GM10847 (cell line): ENCODE results near the gene FSTL5.

Experiments used
- POLR2A ChIP-seq: IDR thresholded peaks from 2 replicates; pipeline ENCODE4 v1.6.1; 2011; ENCODE audit not compliant: insufficient read length; ENCODE audit errors: extremely low read depth

Gene FSTL5

GRCh38 chr4:161382655-161383054 is 781.1 kb downstream of the FSTL5 start:
- TF ChIP-seq POLR2A, result no peak

- no peak for TF ChIP-seq POLR2A
Measured at GRCh38 chr4:161376275-161376674, 787.5 kb downstream of the FSTL5 start.

- TF ChIP-seq POLR2A, result no peak
Measured at GRCh38 chr4:161364681-161365080, 799.1 kb downstream of the FSTL5 start.

- no peak for TF ChIP-seq POLR2A
Measured at GRCh38 chr4:161360982-161361381, 802.8 kb downstream of the FSTL5 start.

- TF ChIP-seq POLR2A, result no peak
Measured at GRCh38 chr4:161359491-161359890, 804.3 kb downstream of the FSTL5 start.

GRCh38 chr4:161356351-161356750 is 807.4 kb downstream of the FSTL5 start:
- TF ChIP-seq POLR2A, result no peak

GRCh38 chr4:161350946-161351345 is 812.9 kb downstream of the FSTL5 start:
- TF ChIP-seq POLR2A, result no peak

GRCh38 chr4:161345741-161346140 is 818.1 kb downstream of the FSTL5 start:
- no peak for TF ChIP-seq POLR2A

GRCh38 chr4:161343569-161343950 is 820.2 kb downstream of the FSTL5 start:
- no peak for TF ChIP-seq POLR2A

- TF ChIP-seq POLR2A, result no peak
Measured at GRCh38 chr4:161342881-161343568, 820.8 kb downstream of the FSTL5 start.

- TF ChIP-seq POLR2A, result no peak
Measured at GRCh38 chr4:161336621-161337020, 827.2 kb downstream of the FSTL5 start.

GRCh38 chr4:161336016-161336530 is 827.7 kb downstream of the FSTL5 start:
- TF ChIP-seq POLR2A, result no peak
